ENCODE data around the gene NDUFC1.
A peak's percentile ranks its signal among the peaks of the same experiment; 100 is the strongest.
"Not testable (repeated sequence)": the region's sequence is repeated elsewhere in the genome, so short reads cannot be mapped to it uniquely, and the experiment has no call there.

Gene NDUFC1

GRCh38 chr4:139315221-139315675 is 13.0 kb upstream of the NDUFC1 start:
- no peak overlapping the region for H3K9ac ChIP-seq (ENCODE audit: low read depth, low read length)
- no peak overlapping the region for H3K4me3 ChIP-seq (ENCODE audit: low read length)
- H3K27ac ChIP-seq (ENCODE audit: low read length): no peak overlapping the region
- H3K9me3 ChIP-seq (ENCODE audit: insufficient read depth, low read depth, low read length): no peaks in the 10 kb centered on the region
- no peaks in the 10 kb centered on the region for H3K36me3 ChIP-seq (ENCODE audit: insufficient read depth, low read depth, low read length)
- H3K4me1 ChIP-seq (ENCODE audit: insufficient read depth, low read length): peaks cover 28% of the 10 kb centered on the region
- H3K27me3 ChIP-seq (ENCODE audit: insufficient read depth, low read length): no peaks in the 10 kb centered on the region

DNA sequence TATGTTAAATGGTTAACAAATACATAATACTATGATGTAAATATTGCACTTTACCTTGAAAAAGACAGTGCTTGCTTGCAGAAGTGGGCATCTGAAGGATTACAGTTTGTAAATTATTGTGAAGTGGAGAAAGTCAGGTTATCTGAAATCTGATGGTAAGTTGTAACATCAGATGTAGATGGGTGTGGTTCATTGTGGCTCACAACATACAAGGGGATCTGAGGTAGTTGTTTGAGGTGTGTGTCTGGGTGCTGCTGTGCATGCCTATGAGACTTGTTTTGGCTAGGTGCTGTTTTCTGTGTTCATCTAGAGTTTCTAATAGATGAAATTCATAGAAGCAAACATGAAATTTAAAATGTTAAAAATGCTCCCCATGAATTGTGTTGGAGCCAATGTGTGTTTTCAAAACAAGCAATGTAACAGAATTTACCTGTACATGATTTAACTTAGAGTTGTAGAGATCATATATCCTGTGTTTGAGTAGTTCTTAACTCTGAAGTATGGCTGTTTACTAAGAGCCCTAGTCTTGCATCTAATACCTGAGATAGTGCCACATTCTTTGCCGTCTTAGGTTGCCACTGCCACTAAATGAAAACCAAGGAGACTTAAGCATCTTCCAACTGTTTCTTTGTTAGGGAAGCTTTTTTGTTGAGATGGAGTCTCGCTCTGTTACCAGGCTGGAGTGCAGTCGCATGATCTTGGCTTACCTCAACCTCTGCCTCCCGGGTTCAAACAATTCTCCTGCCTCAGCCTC is 11.9 kb upstream of the NDUFC1 start:
- no peak overlapping the region for H3K27ac ChIP-seq (ENCODE audit: low read length)
- peaks cover 28% of the 10 kb centered on the region for H3K4me1 ChIP-seq (ENCODE audit: insufficient read depth, low read length)
- no peaks in the 10 kb centered on the region for H3K27me3 ChIP-seq (ENCODE audit: insufficient read depth, low read length)
- H3K9ac ChIP-seq (ENCODE audit: low read depth, low read length): no peak overlapping the region
- H3K36me3 ChIP-seq (ENCODE audit: insufficient read depth, low read depth, low read length): no peaks in the 10 kb centered on the region
- H3K9me3 ChIP-seq (ENCODE audit: insufficient read depth, low read depth, low read length): no peaks in the 10 kb centered on the region
- peak overlapping the region; percentile 19; the same call in 1 of the 2 replicates for H3K4me3 ChIP-seq (ENCODE audit: low read length)

GRCh38 chr4:139313414-139313813 is 11.1 kb upstream of the NDUFC1 start:
- not testable (repeated sequence) for H3K27ac ChIP-seq (ENCODE audit: low read length); H3K9me3 ChIP-seq (ENCODE audit: insufficient read depth, low read depth, low read length); H3K27me3 ChIP-seq (ENCODE audit: insufficient read depth, low read length); H3K4me3 ChIP-seq (ENCODE audit: low read length); H3K36me3 ChIP-seq (ENCODE audit: insufficient read depth, low read depth, low read length)
- H3K9ac ChIP-seq (ENCODE audit: low read depth, low read length): peak overlapping the region; percentile 46; the same call in 1 of the 2 replicates
- H3K4me1 ChIP-seq (ENCODE audit: insufficient read depth, low read length): peaks cover 28% of the 10 kb centered on the region

DNA sequence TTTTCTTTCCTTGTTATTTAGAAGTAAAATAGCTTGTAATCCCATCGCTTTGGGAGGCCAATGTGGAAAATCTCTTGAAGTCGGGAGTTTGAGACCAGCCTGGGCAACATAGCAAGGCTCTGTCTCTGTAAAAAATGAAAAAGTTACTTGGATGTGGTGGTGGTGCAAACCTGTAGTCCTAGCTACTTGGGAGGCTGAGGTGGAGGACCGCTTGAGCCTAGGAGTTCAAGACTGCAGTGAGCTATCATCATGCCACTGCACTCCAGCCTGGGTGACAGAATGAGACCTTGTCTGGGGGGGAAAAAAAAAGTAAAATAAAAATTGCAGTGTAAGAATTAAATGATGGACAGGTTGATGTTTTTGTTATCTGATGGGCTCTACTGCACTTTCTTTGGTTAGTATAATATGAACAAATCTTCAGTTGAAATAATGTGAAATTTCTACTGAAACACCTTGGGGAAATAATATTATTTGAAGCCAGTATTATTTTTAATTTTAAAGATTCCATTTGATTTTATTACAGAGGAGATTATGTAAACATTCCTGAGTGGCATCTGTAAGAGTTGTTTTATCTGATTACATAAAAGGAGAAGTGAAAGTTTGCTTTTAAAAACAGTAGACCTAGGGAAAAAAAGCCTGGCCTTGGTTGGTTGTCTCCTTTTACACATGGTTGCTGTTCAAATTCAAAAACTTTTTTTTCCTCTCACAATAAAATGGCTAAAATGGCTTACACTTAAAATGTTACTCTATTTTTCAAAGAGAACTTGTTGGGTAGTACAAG is 10.5 kb upstream of the NDUFC1 start:
- Histone ChIP-seq H3K36me3 (ENCODE audit: insufficient read depth, low read depth, low read length) (peaks cover 5% of the 10 kb centered on the region; the same call in 1 of the 2 replicates), H3K9ac (ENCODE audit: low read depth, low read length) (peak overlapping the region; percentile 46; the same call in 1 of the 2 replicates), H3K27me3 (ENCODE audit: insufficient read depth, low read length) (no peaks in the 10 kb centered on the region), H3K27ac (ENCODE audit: low read length) (no peak overlapping the region), H3K9me3 (ENCODE audit: insufficient read depth, low read depth, low read length) (no peaks in the 10 kb centered on the region), H3K4me1 (ENCODE audit: insufficient read depth, low read length) (peaks cover 28% of the 10 kb centered on the region), H3K4me3 (ENCODE audit: low read length) (no peak overlapping the region)

- H3K9ac ChIP-seq (ENCODE audit: low read depth, low read length): no peak overlapping the region
- H3K27me3 ChIP-seq (ENCODE audit: insufficient read depth, low read length): no peaks in the 10 kb centered on the region
- H3K4me1 ChIP-seq (ENCODE audit: insufficient read depth, low read length): peaks cover 28% of the 10 kb centered on the region
- no peak overlapping the region for H3K27ac ChIP-seq (ENCODE audit: low read length)
- H3K4me3 ChIP-seq (ENCODE audit: low read length): no peak overlapping the region
- no peaks in the 10 kb centered on the region for H3K9me3 ChIP-seq (ENCODE audit: insufficient read depth, low read depth, low read length)
- peaks cover 5% of the 10 kb centered on the region; the same call in 1 of the 2 replicates for H3K36me3 ChIP-seq (ENCODE audit: insufficient read depth, low read depth, low read length)
These were observed 9.6 kb upstream of the NDUFC1 start for GRCh38 chr4:139311909-139312308.

DNA sequence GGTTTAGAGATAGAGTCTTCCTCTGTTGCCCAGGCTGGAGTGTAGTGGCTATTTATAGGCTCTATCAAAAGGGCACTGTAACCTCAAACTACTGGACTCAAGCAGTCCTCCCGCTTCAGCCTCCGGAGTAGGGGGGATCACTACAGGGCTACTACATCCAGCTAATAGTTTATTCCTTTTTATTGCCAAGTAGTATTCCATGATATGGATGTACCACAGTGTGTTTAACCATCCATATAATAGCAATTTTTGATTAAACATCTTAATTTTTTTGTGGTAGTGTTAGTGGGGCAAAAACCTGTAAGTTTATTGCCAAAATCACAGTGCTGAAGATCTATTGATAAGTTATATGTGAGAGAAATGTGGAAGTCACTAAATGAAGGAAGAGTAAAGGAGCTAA is 2.6 kb upstream of the NDUFC1 start:
- H3K36me3 ChIP-seq (ENCODE audit: insufficient read depth, low read depth, low read length): peaks cover 27% of the 10 kb centered on the region
- H3K27me3 ChIP-seq (ENCODE audit: insufficient read depth, low read length): no peaks in the 10 kb centered on the region
- H3K4me1 ChIP-seq (ENCODE audit: insufficient read depth, low read length): peaks cover 9% of the 10 kb centered on the region; the same call in 1 of the 2 replicates
- H3K4me3 ChIP-seq (ENCODE audit: low read length): no peak overlapping the region
- peaks cover 6% of the 10 kb centered on the region for H3K9me3 ChIP-seq (ENCODE audit: insufficient read depth, low read depth, low read length)
- no peak overlapping the region for H3K27ac ChIP-seq (ENCODE audit: low read length)
- H3K9ac ChIP-seq (ENCODE audit: low read depth, low read length): no peak overlapping the region

DNA sequence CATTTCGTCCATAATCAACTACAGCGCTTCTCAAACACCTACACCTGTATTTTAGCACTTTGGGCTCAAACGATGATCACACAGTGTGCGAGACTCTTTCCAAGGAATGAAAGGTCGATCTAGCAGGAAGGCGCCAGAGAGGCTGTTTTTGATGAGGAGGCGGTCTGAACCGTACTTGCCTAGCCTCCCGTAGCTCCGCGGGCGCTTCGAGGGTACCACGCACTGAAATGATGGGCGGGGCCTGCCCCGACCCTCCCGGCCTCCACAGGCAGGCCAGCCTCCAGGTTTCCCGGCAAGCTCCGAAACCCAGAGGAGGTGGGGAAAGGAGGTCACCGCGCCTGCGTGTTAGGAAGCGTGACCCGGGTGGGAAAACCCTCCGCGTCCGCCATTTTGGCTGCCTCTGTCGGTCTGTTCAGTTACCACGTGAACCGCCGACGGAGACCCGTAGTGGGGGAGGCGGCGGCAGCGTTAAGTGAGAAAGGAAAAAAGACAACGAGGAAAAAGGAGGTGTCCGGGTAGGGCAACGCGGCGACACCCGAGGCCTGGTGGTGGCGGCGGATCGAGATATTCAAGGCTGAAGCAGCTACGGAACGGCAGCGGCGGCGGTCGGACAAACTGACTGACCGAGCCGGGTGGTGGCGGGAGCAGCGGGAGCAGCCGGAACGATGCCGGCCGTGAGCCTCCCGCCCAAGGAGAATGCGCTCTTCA is 1.0 kb downstream of the NDUFC1 start, which contains the start of gene NAA15:
Gene NAA15 (plus strand): TSS at position 393 of the 708 bp plus-strand sequence. CDS start 273 bp downstream, at position 666.
- H3K4me1 ChIP-seq (ENCODE audit: insufficient read depth, low read length): peaks cover 10% of the 10 kb centered on the region; the same call in 1 of the 2 replicates
- peaks cover 22% of the 10 kb centered on the region for H3K36me3 ChIP-seq (ENCODE audit: insufficient read depth, low read depth, low read length)
- peak within 1 kb of the TSS; percentile 84 for H3K9ac ChIP-seq (ENCODE audit: low read depth, low read length)
- peak within 1 kb of the TSS; percentile 78 for H3K4me3 ChIP-seq (ENCODE audit: low read length)
- peaks cover 6% of the 10 kb centered on the region for H3K9me3 ChIP-seq (ENCODE audit: insufficient read depth, low read depth, low read length)
- no peaks in the 10 kb centered on the region for H3K27me3 ChIP-seq (ENCODE audit: insufficient read depth, low read length)
- peak within 1 kb of the TSS; percentile 87 for H3K27ac ChIP-seq (ENCODE audit: low read length)

DNA sequence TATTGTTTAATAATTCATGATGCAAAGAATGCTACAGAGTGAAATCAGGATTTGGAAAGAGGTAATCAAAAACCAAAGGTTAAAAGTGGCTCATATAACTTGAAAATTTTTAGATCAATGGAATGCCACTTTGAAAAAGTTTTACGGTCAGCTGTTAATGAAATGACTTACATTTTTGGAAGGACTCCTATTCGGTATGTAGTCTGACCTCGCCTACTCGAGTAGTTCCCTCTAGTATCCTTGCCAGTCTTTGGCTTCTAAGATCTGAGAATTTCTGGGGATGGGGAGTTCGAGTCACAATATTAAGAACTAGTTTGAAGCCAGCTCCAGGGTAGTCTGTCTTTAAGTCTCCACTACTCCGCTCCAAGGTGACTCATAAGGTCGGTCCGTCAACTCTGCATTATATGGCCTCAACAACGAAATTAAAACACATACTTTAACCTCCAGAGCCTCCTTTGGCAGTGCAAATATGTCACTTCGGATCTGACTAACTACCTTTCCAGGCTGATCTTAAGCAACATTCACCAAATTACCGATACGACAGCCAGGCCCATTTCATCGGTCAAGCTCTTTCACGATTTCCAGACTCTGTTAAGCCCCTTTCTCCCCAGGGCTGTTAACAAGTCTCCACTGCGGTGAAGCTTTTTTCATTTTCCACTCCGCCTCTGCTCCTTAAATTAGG is 1.7 kb downstream of the NDUFC1 start:
- Histone ChIP-seq H3K27me3 (ENCODE audit: insufficient read depth, low read length) (no peaks in the 10 kb centered on the region), H3K9me3 (ENCODE audit: insufficient read depth, low read depth, low read length) (peaks cover 6% of the 10 kb centered on the region), H3K4me3 (ENCODE audit: low read length) (peak overlapping the region; percentile 78), H3K9ac (ENCODE audit: low read depth, low read length) (peak overlapping the region; percentile 84), H3K27ac (ENCODE audit: low read length) (peak overlapping the region; percentile 30), H3K36me3 (ENCODE audit: insufficient read depth, low read depth, low read length) (peaks cover 16% of the 10 kb centered on the region), H3K4me1 (ENCODE audit: insufficient read depth, low read length) (peaks cover 15% of the 10 kb centered on the region; the same call in 1 of the 2 replicates)

GRCh38 chr4:139299536-139299935 is 2.7 kb downstream of the NDUFC1 start:
- Histone ChIP-seq H3K27ac (ENCODE audit: low read length) (no peak overlapping the region), H3K9ac (ENCODE audit: low read depth, low read length) (peak overlapping the region; percentile 84; the same call in 1 of the 2 replicates), H3K27me3 (ENCODE audit: insufficient read depth, low read length) (no peaks in the 10 kb centered on the region), H3K36me3 (ENCODE audit: insufficient read depth, low read depth, low read length) (peaks cover 5% of the 10 kb centered on the region), H3K9me3 (ENCODE audit: insufficient read depth, low read depth, low read length) (peaks cover under 1% of the 10 kb centered on the region), H3K4me3 (ENCODE audit: low read length) (peak overlapping the region; percentile 78), H3K4me1 (ENCODE audit: insufficient read depth, low read length) (peaks cover 15% of the 10 kb centered on the region)

DNA sequence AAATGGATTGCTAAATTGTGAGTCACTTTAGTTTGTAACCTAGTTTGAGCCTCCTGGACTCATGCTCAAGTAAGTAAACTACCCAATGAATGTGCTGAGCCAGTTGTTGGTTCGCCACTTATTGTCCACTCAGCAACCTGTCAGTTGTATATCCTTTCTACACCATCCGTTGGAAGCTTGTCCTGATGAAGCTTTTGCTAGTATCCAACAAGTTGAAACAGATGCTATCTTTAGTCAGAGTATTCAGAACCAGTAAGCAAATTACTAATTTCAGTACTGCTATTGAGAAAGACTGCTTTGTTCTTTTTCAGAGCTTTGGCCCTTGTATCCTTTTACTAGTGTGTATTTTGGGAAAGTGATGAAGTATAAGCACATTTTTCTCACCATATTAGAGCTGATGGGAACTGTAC is 5.3 kb downstream of the NDUFC1 start:
- peaks cover 9% of the 10 kb centered on the region for H3K4me1 ChIP-seq (ENCODE audit: insufficient read depth, low read length)
- no peak overlapping the region for H3K27ac ChIP-seq (ENCODE audit: low read length)
- H3K4me3 ChIP-seq (ENCODE audit: low read length): no peak overlapping the region
- no peak overlapping the region for H3K9ac ChIP-seq (ENCODE audit: low read depth, low read length)
- no peaks in the 10 kb centered on the region for H3K27me3 ChIP-seq (ENCODE audit: insufficient read depth, low read length)
- H3K9me3 ChIP-seq (ENCODE audit: insufficient read depth, low read depth, low read length): no peaks in the 10 kb centered on the region
- H3K36me3 ChIP-seq (ENCODE audit: insufficient read depth, low read depth, low read length): peaks cover 16% of the 10 kb centered on the region

GRCh38 chr4:139295942-139296299 is 6.4 kb downstream of the NDUFC1 start:
- Histone ChIP-seq H3K36me3 (ENCODE audit: insufficient read depth, low read depth, low read length) (peaks cover 24% of the 10 kb centered on the region), H3K4me1 (ENCODE audit: insufficient read depth, low read length) (peaks cover 9% of the 10 kb centered on the region), H3K27ac (ENCODE audit: low read length) (peak overlapping the region; percentile 61), H3K9ac (ENCODE audit: low read depth, low read length) (peak overlapping the region; percentile 9; the same call in 1 of the 2 replicates), H3K9me3 (ENCODE audit: insufficient read depth, low read depth, low read length) (no peaks in the 10 kb centered on the region), H3K4me3 (ENCODE audit: low read length) (peak overlapping the region; percentile 96; the same call in 1 of the 2 replicates), H3K27me3 (ENCODE audit: insufficient read depth, low read length) (no peaks in the 10 kb centered on the region)

Measured in iPS-20b (cell line).